ENCODE results near the gene SERTAD1.

SERTAD1 gene

DNA sequence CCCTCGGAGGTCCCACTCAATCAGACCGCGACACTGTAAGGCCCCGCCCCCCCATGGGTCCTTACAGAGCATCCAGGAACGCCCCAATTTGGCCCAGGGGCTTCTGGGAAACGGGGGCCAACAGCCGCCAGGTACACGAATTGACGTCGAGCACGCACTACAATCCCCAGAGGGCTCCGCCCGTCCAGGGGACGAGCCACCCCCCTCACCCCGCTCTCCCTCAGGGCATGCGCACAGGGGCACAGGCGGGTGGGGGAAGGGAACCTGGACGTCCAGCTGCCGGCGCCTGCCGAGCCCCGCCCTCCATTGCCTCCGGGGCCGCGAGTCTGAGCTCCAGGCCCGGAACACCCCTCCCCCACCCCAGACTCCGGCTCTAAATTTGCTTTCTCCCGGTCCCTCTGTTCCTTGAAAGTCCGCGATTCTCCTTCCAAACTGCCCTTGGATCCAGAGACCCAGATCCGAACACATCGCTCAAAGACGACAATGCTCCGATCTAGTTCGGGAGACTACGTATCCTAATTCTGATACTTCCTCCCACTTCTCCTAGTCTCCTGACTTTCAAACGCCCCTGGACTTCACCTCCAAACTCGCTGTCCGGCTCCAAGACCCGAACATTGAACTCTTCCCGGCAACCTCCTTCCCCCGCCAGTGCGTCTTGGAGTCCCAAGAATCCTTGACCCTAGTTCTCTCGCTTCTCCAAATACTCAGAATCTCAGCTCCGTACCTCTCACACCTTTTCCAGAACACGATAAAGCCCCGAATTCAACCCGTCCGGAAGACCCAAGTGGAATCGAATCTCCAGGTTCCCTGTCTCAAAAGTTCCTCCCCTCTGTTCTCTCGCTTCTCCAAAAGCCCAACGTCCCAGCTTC is 17.6 kb upstream of the SERTAD1 start:
- Histone ChIP-seq H3K36me3 (replicated peaks in 1 of 2; ENCODE audit: control insufficient read depth in 2 of 2, insufficient read depth in 2 of 2, low read length in 2 of 2) (peaks cover 16 to 29% of the 10 kb centered on the region in 2 donors), H2BK15ac (ENCODE audit: low read length) (no peak overlapping the region), H3K14ac (ENCODE audit: low read length) (no peak overlapping the region), H2AFZ (ENCODE audit: low read length) (peak overlapping the region; percentile 99), H3K23ac (ENCODE audit: low read depth, low read length, poor library complexity) (no peak overlapping the region), H3K9ac (ENCODE audit: low read depth, low read length, poor library complexity) (no peak overlapping the region), H3K4me3 (ENCODE audit: low read length in 2 of 2) (peak overlapping the region; percentile 88 to 99), H3K27me3 (ENCODE audit: control insufficient read depth in 3 of 3, insufficient read depth in 3 of 3, low read depth in 1 of 3, low read length in 3 of 3) (no peaks in the 10 kb centered on the region), H3K27ac (replicated peaks; ENCODE audit: low read length) (peak overlapping the region; percentile 75), H2BK12ac (ENCODE audit: low read length) (no peak overlapping the region), H3K4me2 (ENCODE audit: insufficient read depth, low read length, poor library complexity, severe bottlenecking) (peak overlapping the region; percentile 67), H2BK120ac (ENCODE audit: low read depth, low read length) (no peak overlapping the region), H3K9me3 (replicated peaks in 1 of 2; ENCODE audit: control insufficient read depth in 2 of 2, insufficient read depth in 1 of 2, low read depth in 1 of 2, low read length in 2 of 2) (no peaks in the 10 kb centered on the region), H3K4me1 (ENCODE audit: control insufficient read depth in 2 of 2, insufficient read depth in 1 of 2, low read depth in 1 of 2, low read length in 2 of 2) (peaks cover 15 to 37% of the 10 kb centered on the region in 2 donors), H3K18ac (ENCODE audit: low read length) (peak overlapping the region; percentile 61), H4K8ac (ENCODE audit: low read depth, low read length) (no peak overlapping the region), H4K91ac (ENCODE audit: low read depth, low read length, poor library complexity) (no peak overlapping the region), H2BK5ac (ENCODE audit: low read length) (no peak overlapping the region), H3K79me1 (ENCODE audit: low read depth, low read length) (peaks cover 11% of the 10 kb centered on the region), H3K4ac (ENCODE audit: low read length) (no peak overlapping the region), H2AK5ac (ENCODE audit: low read depth, low read length) (peak overlapping the region; percentile 5)
- no CpG with 5 or more reads among the region's 52 CpGs for WGBS, 2 donors (ENCODE audit: extremely low coverage in 2 of 2, insufficient read length in 2 of 2, insufficient replicate concordance in 1 of 2)
- peak; percentile 100 for DNase-seq (ENCODE audit: low spot score)

DNA sequence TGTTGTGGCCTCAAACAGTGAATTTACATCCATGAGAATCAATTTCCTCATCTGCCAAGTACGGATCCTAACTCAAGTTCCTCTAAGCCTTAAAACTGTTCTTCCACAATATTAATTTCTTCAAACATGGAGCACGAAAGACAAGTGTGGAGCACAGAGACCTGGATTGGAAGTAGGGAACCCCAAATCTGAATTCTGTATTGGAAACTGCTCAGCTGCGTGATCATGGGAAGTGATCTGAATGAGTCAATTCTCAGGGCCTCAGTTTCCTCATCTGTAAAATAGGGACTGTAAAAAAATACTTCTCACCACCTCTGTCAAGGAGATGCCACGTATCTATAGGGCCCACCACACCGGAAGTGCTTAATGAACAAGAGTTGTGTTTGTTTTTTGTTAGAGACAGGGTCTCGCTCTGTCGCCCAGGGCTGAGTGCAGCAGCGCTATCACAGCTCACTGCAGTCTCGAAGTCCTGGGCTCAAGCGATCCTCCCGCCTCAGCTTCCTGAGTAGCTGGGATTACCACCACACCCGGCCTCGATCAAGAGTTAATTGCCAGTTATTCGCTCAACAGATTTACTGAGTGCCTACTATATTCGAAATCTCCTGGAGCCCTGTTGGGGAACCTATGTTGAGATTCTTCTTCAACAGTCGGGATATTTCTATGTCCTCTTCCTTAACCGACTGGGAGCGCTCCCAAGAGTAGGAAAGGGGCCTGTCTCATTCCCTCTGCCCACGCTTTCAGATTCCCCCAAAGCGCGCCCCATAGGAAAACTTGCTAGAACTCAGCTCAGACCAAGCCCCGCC is 16.7 kb upstream of the SERTAD1 start:
- Histone ChIP-seq H3K18ac (ENCODE audit: low read length) (no peak overlapping the region), H2BK120ac (ENCODE audit: low read depth, low read length) (no peak overlapping the region), H2AK5ac (ENCODE audit: low read depth, low read length) (no peak overlapping the region), H3K27me3 (ENCODE audit: control insufficient read depth in 3 of 3, insufficient read depth in 3 of 3, low read depth in 1 of 3, low read length in 3 of 3) (no peaks in the 10 kb centered on the region), H2BK5ac (ENCODE audit: low read length) (no peak overlapping the region), H3K36me3 (replicated peaks in 1 of 2; ENCODE audit: control insufficient read depth in 2 of 2, insufficient read depth in 2 of 2, low read length in 2 of 2) (peaks cover 16 to 29% of the 10 kb centered on the region in 2 donors), H2AFZ (ENCODE audit: low read length) (peak overlapping the region; percentile 99), H3K4me1 (ENCODE audit: control insufficient read depth in 2 of 2, insufficient read depth in 1 of 2, low read depth in 1 of 2, low read length in 2 of 2) (peaks cover 15 to 37% of the 10 kb centered on the region in 2 donors), H2BK12ac (ENCODE audit: low read length) (no peak overlapping the region), H4K91ac (ENCODE audit: low read depth, low read length, poor library complexity) (no peak overlapping the region), H3K23ac (ENCODE audit: low read depth, low read length, poor library complexity) (no peak overlapping the region), H3K9ac (ENCODE audit: low read depth, low read length, poor library complexity) (peak overlapping the region; percentile 35), H2BK15ac (ENCODE audit: low read length) (no peak overlapping the region), H3K4ac (ENCODE audit: low read length) (no peak overlapping the region), H3K27ac (replicated peaks; ENCODE audit: low read length) (peak overlapping the region; percentile 71), H3K9me3 (replicated peaks in 1 of 2; ENCODE audit: control insufficient read depth in 2 of 2, insufficient read depth in 1 of 2, low read depth in 1 of 2, low read length in 2 of 2) (no peaks in the 10 kb centered on the region), H3K79me1 (ENCODE audit: low read depth, low read length) (peaks cover 7% of the 10 kb centered on the region), H3K4me2 (ENCODE audit: insufficient read depth, low read length, poor library complexity, severe bottlenecking) (peak overlapping the region; percentile 67), H3K14ac (ENCODE audit: low read length) (no peak overlapping the region), H4K8ac (ENCODE audit: low read depth, low read length) (no peak overlapping the region), H3K4me3 (ENCODE audit: low read length in 2 of 2) (peak overlapping the region; percentile 72 to 99)
- no peak for DNase-seq (ENCODE audit: low spot score)
- no CpG with 5 or more reads among the region's 22 CpGs for WGBS, 2 donors (ENCODE audit: extremely low coverage in 2 of 2, insufficient read length in 2 of 2, insufficient replicate concordance in 1 of 2)

DNA sequence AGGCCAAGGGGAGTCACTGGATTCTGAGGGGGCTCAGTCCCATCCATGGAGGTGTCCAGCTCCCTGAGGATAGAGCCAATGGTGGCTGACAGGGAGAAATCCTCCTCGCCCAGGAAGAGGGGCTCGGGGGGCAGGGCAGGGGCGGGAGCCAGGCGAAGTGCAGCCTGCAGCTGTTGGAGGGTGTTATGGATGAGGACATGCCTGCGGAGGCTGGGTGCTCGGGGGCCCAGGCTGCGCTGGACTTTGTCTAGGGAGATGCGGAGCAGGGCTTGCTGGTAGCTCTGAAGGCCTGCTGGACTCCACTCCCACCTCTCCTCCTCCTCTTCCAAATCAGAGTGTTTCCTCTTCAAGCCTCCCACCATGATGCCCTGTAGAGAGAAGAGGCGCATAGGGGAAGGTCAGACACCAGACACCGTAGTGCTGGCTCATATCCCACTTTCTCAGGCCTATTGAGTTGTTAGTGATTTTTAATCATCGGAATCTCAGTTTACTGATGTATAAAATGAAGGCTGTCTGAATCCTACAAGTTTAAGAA is 16.0 kb upstream of the SERTAD1 start:
- H4K91ac ChIP-seq (ENCODE audit: low read depth, low read length, poor library complexity): no peak overlapping the region
- H2AK5ac ChIP-seq (ENCODE audit: low read depth, low read length): no peak overlapping the region
- DNase-seq (ENCODE audit: low spot score): no peak
- H3K9me3 ChIP-seq (replicated peaks in 1 of 2; ENCODE audit: control insufficient read depth in 2 of 2, insufficient read depth in 1 of 2, low read depth in 1 of 2, low read length in 2 of 2): no peaks in the 10 kb centered on the region
- H4K8ac ChIP-seq (ENCODE audit: low read depth, low read length): no peak overlapping the region
- H2BK15ac ChIP-seq (ENCODE audit: low read length): no peak overlapping the region
- no peaks in the 10 kb centered on the region for H3K27me3 ChIP-seq (ENCODE audit: control insufficient read depth in 3 of 3, insufficient read depth in 3 of 3, low read depth in 1 of 3, low read length in 3 of 3)
- peaks cover 15 to 37% of the 10 kb centered on the region in 2 donors for H3K4me1 ChIP-seq (ENCODE audit: control insufficient read depth in 2 of 2, insufficient read depth in 1 of 2, low read depth in 1 of 2, low read length in 2 of 2)
- H3K4ac ChIP-seq (ENCODE audit: low read length): no peak overlapping the region
- peak overlapping the region in 1 of 2 donors; percentile 99 for H3K4me3 ChIP-seq (ENCODE audit: low read length in 2 of 2)
- no peak overlapping the region for H2AFZ ChIP-seq (ENCODE audit: low read length)
- H3K79me1 ChIP-seq (ENCODE audit: low read depth, low read length): peaks cover 7% of the 10 kb centered on the region
- H3K9ac ChIP-seq (ENCODE audit: low read depth, low read length, poor library complexity): no peak overlapping the region
- H2BK12ac ChIP-seq (ENCODE audit: low read length): no peak overlapping the region
- H3K27ac ChIP-seq (replicated peaks; ENCODE audit: low read length): no peak overlapping the region
- H3K14ac ChIP-seq (ENCODE audit: low read length): no peak overlapping the region
- no peak overlapping the region for H2BK5ac ChIP-seq (ENCODE audit: low read length)
- H3K18ac ChIP-seq (ENCODE audit: low read length): no peak overlapping the region
- H2BK120ac ChIP-seq (ENCODE audit: low read depth, low read length): no peak overlapping the region
- WGBS, 2 donors (ENCODE audit: extremely low coverage in 2 of 2, insufficient read length in 2 of 2, insufficient replicate concordance in 1 of 2): no CpG with 5 or more reads among the region's 11 CpGs
- no peak overlapping the region for H3K4me2 ChIP-seq (ENCODE audit: insufficient read depth, low read length, poor library complexity, severe bottlenecking)
- H3K36me3 ChIP-seq (replicated peaks in 1 of 2; ENCODE audit: control insufficient read depth in 2 of 2, insufficient read depth in 2 of 2, low read length in 2 of 2): peaks cover 16 to 29% of the 10 kb centered on the region in 2 donors
- H3K23ac ChIP-seq (ENCODE audit: low read depth, low read length, poor library complexity): no peak overlapping the region

DNA sequence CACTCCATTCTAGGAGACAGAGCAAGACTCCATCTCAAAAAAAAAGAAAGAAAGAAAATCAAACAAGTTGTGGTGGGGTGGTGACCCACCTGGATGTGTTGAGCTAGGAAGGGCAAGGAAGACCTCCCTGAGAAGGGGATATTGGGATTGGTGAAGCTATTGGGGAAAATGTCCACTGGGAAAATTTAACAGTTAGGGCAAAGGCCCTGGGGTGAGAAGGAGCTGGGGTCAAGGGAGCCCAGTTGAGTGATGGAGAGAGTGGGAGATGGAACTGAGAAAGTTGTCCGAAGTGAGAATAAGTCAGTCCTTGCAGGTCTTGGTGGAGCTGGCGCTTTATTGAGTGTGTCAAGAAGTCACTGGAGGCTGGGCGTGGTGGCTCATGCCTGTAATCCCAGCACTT is 12.5 kb upstream of the SERTAD1 start:
- H3K79me1 ChIP-seq (ENCODE audit: low read depth, low read length): peaks cover 9% of the 10 kb centered on the region
- no peak overlapping the region for H3K14ac ChIP-seq (ENCODE audit: low read length)
- H4K8ac ChIP-seq (ENCODE audit: low read depth, low read length): no peak overlapping the region
- no CpG with 5 or more reads among the region's 3 CpGs for WGBS, 2 donors (ENCODE audit: extremely low coverage in 2 of 2, insufficient read length in 2 of 2, insufficient replicate concordance in 1 of 2)
- no peak overlapping the region for H2AFZ ChIP-seq (ENCODE audit: low read length)
- no peak overlapping the region for H3K23ac ChIP-seq (ENCODE audit: low read depth, low read length, poor library complexity)
- H2AK5ac ChIP-seq (ENCODE audit: low read depth, low read length): no peak overlapping the region
- no peak overlapping the region for H4K91ac ChIP-seq (ENCODE audit: low read depth, low read length, poor library complexity)
- no peak overlapping the region for H3K9ac ChIP-seq (ENCODE audit: low read depth, low read length, poor library complexity)
- H2BK120ac ChIP-seq (ENCODE audit: low read depth, low read length): no peak overlapping the region
- peaks cover 16 to 29% of the 10 kb centered on the region in 2 donors for H3K36me3 ChIP-seq (replicated peaks in 1 of 2; ENCODE audit: control insufficient read depth in 2 of 2, insufficient read depth in 2 of 2, low read length in 2 of 2)
- H3K4me3 ChIP-seq (ENCODE audit: low read length in 2 of 2): no peak overlapping the region
- no peaks in the 10 kb centered on the region for H3K27me3 ChIP-seq (ENCODE audit: control insufficient read depth in 3 of 3, insufficient read depth in 3 of 3, low read depth in 1 of 3, low read length in 3 of 3)
- no peak overlapping the region for H2BK5ac ChIP-seq (ENCODE audit: low read length)
- no peak overlapping the region for H2BK15ac ChIP-seq (ENCODE audit: low read length)
- H2BK12ac ChIP-seq (ENCODE audit: low read length): no peak overlapping the region
- H3K9me3 ChIP-seq (replicated peaks in 1 of 2; ENCODE audit: control insufficient read depth in 2 of 2, insufficient read depth in 1 of 2, low read depth in 1 of 2, low read length in 2 of 2): no peaks in the 10 kb centered on the region
- no peak overlapping the region for H3K27ac ChIP-seq (replicated peaks; ENCODE audit: low read length)
- DNase-seq (ENCODE audit: low spot score): no peak
- no peak overlapping the region for H3K4ac ChIP-seq (ENCODE audit: low read length)
- no peak overlapping the region for H3K18ac ChIP-seq (ENCODE audit: low read length)
- H3K4me1 ChIP-seq (ENCODE audit: control insufficient read depth in 2 of 2, insufficient read depth in 1 of 2, low read depth in 1 of 2, low read length in 2 of 2): peaks cover 6 to 21% of the 10 kb centered on the region in 2 donors
- H3K4me2 ChIP-seq (ENCODE audit: insufficient read depth, low read length, poor library complexity, severe bottlenecking): no peak overlapping the region

All from neuronal stem cell (in vitro differentiated cells).